SHP77 (cell line): ENCODE results near the gene CCDC47.
"Not testable (repeated sequence)": the region's sequence is repeated elsewhere in the genome, so short reads cannot be mapped to it uniquely, and the experiment has no call there.

Experiments
- DNase-seq, 2 experiments: peaks; one replicate each; lab custom pipeline; 2025; lab: John Stamatoyannopoulos, UW

The CCDC47 gene

GRCh38 chr17:63773272-63774140 lies at the start of gene CCDC47:
TSS of gene CCDC47 (minus strand) at chr17:63773597. CDS start at chr17:63766175, 7,422 bp downstream.
- peak; percentile 97 to 98 for DNase-seq

GRCh38 chr17:63822537-63822936 lies 49.1 kb upstream of the CCDC47 start:
- no peak for DNase-seq

GRCh38 chr17:63821804-63822203 lies 48.4 kb upstream of the CCDC47 start:
- no peak for DNase-seq

- DNase-seq = no peak
Observed at GRCh38 chr17:63820963-63821561, 47.7 kb upstream of the CCDC47 start.

GRCh38 chr17:63819585-63820537 lies 46.5 kb upstream of the CCDC47 start:
- DNase-seq = no peak

- DNase-seq = no peak
Observed at GRCh38 chr17:63819131-63819530, 45.7 kb upstream of the CCDC47 start.

- no peak for DNase-seq
Observed at GRCh38 chr17:63817736-63818385, 44.5 kb upstream of the CCDC47 start.

- DNase-seq = no peak
Observed at GRCh38 chr17:63816669-63817068, 43.3 kb upstream of the CCDC47 start.

GRCh38 chr17:63816123-63816522 lies 42.7 kb upstream of the CCDC47 start:
- DNase-seq = no peak

GRCh38 chr17:63809970-63810369 lies 36.6 kb upstream of the CCDC47 start:
- DNase-seq = no peak

- no peak for DNase-seq
Observed at GRCh38 chr17:63805591-63805990, 32.2 kb upstream of the CCDC47 start.

GRCh38 chr17:63804328-63804727 lies 30.9 kb upstream of the CCDC47 start:
- DNase-seq = no peak

GRCh38 chr17:63800783-63801182 lies 27.4 kb upstream of the CCDC47 start:
- DNase-seq = no peak

- no peak for DNase-seq
Observed at GRCh38 chr17:63798572-63799106, 25.2 kb upstream of the CCDC47 start.

- DNase-seq = not testable (repeated sequence)
Observed at GRCh38 chr17:63796375-63796774, 23.0 kb upstream of the CCDC47 start.

GRCh38 chr17:63792055-63792729 lies 18.8 kb upstream of the CCDC47 start:
- DNase-seq = no peak

GRCh38 chr17:63790057-63790456 lies 16.7 kb upstream of the CCDC47 start:
- no peak for DNase-seq

- no peak for DNase-seq
Observed at GRCh38 chr17:63786971-63787711, 13.7 kb upstream of the CCDC47 start.

GRCh38 chr17:63786117-63786516 lies 12.7 kb upstream of the CCDC47 start:
- DNase-seq = no peak

- no peak for DNase-seq
Observed at GRCh38 chr17:63785556-63785955, 12.2 kb upstream of the CCDC47 start.
